Astrocyte of the cerebellum (primary cell): Measurements from ENCODE around the gene CRYBG3.

Source experiments
- DNase-seq: peaks from one replicate; pipeline ENCODE4 v3.0.0-alpha.2; 2011; ENCODE audit warnings: low read depth
- H3K4me3 ChIP-seq: 2 replicates; pipeline ENCODE4 v1.5.1; 2011; ENCODE audit warnings: mild to moderate bottlenecking, low read depth, low read length, moderate library complexity
- in situ Hi-C: cut with HindIII; loops from 2 replicates; pipeline ENCODE4 v1.10.0; 2017; ENCODE audit warnings: low sequenced_read_pairs
- TF ChIP-seq, protein P1 (sequence below): IDR thresholded peaks from 2 replicates; pipeline ENCODE4 v1.5.1; 2012; ENCODE audit warnings: low read length, low read depth, moderate library complexity, mild to moderate bottlenecking; ENCODE audit errors: missing control alignments

The CRYBG3 gene

DNA sequence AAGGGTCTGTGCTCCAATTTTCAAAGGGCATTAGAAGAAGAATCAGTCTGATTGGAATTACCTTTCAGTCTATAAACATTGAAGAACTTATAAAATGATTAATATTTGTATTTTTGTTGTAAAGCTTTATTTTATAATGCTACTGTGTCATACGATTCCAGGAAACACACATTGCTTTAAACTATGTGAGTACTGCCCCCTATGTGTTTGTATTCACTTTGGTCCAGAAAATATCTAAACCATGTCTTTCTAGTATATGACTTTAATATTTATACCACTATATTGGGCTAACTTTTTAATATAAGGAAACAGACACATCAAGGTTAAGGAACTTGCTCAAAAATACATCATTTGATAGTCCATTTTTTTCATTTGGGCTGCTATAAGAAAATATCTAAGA, 153.7 kb downstream of the CRYBG3 start:
- in situ Hi-C loops, result no loop called here
- DNase-seq, result no peak
- TF ChIP-seq, protein P1, sequence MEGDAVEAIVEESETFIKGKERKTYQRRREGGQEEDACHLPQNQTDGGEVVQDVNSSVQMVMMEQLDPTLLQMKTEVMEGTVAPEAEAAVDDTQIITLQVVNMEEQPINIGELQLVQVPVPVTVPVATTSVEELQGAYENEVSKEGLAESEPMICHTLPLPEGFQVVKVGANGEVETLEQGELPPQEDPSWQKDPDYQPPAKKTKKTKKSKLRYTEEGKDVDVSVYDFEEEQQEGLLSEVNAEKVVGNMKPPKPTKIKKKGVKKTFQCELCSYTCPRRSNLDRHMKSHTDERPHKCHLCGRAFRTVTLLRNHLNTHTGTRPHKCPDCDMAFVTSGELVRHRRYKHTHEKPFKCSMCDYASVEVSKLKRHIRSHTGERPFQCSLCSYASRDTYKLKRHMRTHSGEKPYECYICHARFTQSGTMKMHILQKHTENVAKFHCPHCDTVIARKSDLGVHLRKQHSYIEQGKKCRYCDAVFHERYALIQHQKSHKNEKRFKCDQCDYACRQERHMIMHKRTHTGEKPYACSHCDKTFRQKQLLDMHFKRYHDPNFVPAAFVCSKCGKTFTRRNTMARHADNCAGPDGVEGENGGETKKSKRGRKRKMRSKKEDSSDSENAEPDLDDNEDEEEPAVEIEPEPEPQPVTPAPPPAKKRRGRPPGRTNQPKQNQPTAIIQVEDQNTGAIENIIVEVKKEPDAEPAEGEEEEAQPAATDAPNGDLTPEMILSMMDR, result no peak
- H3K4me3 ChIP-seq, result no peak overlapping the region

DNA sequence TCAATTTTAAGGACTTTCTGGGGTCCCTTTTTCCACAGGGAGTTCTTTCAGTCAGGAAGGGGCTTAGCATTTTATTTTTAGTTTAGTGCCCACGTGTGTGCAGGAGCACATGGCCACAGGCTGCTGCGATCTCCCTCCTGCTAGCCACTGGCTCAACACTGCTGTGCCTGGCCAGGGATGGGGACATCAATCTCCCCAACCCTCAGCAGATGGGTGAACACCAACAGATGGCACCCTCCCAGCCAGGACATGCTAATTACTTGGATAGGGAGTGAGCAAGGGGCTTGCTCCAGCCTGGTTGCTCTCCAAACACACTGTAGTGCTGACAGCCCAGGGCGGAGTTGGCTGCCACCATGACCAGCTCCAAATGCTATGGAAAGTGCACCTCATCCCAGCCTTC, 157.8 kb downstream of the CRYBG3 start:
- TF ChIP-seq, protein P1, result no peak
- DNase-seq, result no peak
- in situ Hi-C loops, result loop anchor here (5.0 kb wide), 1 partner anchor 43 kb away; no protein-coding TSS in a partner anchor
- no peak overlapping the region for H3K4me3 ChIP-seq

DNA sequence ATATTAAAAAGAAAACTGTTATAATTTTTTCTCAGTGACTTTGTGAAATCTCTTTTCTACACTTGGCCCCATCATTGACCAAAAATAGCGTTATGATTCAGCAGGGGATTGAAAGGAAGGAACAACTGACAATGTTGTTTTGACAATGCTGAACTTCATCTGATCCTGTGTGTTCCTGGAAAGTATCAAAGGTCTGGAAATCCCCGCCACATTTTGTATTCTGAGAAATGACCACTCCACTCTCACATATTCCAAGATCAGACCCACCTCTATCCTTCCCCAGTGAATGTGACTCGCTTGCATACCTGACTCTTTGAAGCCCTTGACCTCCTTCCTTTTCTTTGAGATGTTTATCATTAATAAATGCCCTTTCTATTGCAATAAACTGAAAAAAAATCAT, 160.1 kb downstream of the CRYBG3 start:
- DNase-seq, result no peak
- in situ Hi-C loops, result loop anchor here (5.0 kb wide), 1 partner anchor 40 kb away; no protein-coding TSS in a partner anchor
- TF ChIP-seq, protein P1, result no peak
- no peak overlapping the region for H3K4me3 ChIP-seq

DNA sequence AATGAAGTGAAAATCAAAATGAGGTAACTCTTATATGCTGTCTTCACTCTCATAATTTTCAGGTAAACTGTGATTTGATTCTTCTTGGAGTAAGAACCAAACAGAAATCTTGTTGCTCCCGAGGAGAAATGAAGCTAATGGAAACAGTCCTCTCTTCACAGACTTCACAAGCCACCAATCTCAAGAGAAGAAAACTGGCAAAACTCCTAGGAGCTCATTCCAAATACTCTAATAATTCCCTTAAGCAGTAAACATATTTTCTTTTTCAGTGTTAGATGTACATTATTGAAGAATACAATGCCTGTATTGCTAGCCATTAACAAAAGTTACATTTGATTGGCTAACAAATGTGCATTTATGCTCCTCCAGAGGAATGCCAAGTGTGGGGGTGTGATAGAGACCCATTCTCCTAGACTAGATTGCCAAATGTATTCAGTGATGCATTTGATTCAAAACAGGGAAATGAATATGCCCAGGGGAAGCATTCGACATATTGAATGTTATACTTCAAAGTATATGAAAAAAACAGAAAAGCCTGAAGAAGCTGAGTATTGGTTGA, 162.2 kb downstream of the CRYBG3 start:
- H3K4me3 ChIP-seq, result no peak overlapping the region
- in situ Hi-C loops, result loop anchor here (5.0 kb wide), 1 partner anchor 38 kb away; no protein-coding TSS in a partner anchor
- TF ChIP-seq, protein P1, result no peak
- no peak for DNase-seq

DNA sequence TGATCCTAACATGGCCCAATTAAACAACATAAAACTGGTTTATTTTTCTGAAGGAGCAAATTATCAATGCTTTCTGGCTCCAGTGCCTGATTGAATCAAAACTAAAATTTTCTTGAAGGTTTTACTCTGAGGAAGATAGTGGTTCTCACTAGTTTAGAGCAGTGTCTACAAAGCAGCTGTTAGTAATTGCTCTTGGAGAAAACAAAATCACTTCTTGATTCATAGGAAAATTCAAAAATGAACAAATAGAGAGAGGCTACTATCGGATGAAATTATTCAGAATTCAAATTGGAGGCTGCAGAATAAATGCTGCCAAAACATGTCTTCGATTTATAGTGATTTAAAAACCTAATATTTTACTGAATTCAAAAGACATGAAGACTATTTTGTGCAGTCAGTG, 165.5 kb downstream of the CRYBG3 start:
- in situ Hi-C loops, result no loop called here
- DNase-seq, result no peak

DNA sequence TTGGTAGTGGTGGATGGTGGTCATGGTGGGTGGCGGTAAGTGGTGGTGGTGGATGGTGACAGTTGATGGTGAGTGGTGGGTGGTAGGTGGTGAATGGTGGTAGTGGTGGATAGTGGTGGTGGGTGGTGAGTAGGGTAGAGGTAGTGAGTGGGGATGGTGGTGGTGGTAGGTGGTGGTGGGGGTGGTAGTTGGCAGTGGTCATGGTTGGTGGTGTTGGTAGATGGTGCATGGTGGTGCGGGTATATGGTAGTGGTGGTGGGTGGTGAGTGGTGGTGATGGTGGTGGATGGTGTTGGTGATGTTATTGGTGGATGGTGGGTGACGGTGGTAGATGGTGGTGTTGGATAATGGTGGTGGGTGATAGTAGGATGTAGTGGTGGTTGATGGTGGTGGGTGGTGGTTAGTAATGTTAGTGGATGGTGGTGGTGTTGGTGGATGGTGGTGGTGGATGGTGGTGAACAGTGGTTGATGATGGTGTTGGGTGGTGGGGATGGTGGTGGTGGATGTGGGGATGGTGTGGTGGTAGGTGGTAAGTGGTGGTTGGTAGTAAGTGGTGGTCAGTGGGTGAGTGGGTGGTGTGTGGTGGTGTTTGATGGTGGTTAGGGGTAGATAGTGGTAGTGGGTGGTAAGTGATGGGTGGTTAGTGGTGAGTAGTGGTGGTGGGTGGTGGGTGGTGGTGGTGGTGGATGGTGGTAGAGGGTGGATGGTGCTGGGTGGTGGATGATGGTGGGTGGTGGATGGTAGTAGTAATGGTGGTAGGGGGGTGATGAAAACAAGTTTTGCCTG, 167.2 kb downstream of the CRYBG3 start:
- no peak overlapping the region for H3K4me3 ChIP-seq
- no peak for DNase-seq
- in situ Hi-C loops, result no loop called here
- TF ChIP-seq, protein P1, result no peak

More for the DNA sequence above, 165.5 kb downstream of the CRYBG3 start:
- no peak overlapping the region for H3K4me3 ChIP-seq
- TF ChIP-seq, protein P1, result no peak
